ENCODE results near the gene SPTSSA. TPM values are rescaled to one million over a fixed set of nuclear protein-coding genes. Genes with fewer than 3 reads are reported as not detected.

The SPTSSA gene
- total RNA-seq, 1 experiment from 2014 or later, result 30.0 TPM

GRCh38 chr14:34496679-34497513 is 34.9 kb upstream of the SPTSSA start:
- Histone ChIP-seq H3K9me3 (no peaks in the 10 kb centered on the region), H3K36me3 (ENCODE audit: control insufficient read depth, insufficient read depth, low read length) (no peaks in the 10 kb centered on the region), H3K27me3 (replicated peaks; ENCODE audit: control insufficient read depth, insufficient read depth, low read length) (no peaks in the 10 kb centered on the region), H3K4me1 (peaks cover 23% of the 10 kb centered on the region), H3K4me3 (ENCODE audit: low read depth, low read length) (no peak overlapping the region)
- TF ChIP-seq, protein P1, sequence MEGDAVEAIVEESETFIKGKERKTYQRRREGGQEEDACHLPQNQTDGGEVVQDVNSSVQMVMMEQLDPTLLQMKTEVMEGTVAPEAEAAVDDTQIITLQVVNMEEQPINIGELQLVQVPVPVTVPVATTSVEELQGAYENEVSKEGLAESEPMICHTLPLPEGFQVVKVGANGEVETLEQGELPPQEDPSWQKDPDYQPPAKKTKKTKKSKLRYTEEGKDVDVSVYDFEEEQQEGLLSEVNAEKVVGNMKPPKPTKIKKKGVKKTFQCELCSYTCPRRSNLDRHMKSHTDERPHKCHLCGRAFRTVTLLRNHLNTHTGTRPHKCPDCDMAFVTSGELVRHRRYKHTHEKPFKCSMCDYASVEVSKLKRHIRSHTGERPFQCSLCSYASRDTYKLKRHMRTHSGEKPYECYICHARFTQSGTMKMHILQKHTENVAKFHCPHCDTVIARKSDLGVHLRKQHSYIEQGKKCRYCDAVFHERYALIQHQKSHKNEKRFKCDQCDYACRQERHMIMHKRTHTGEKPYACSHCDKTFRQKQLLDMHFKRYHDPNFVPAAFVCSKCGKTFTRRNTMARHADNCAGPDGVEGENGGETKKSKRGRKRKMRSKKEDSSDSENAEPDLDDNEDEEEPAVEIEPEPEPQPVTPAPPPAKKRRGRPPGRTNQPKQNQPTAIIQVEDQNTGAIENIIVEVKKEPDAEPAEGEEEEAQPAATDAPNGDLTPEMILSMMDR (IDR thresholded peaks at IDR 0.05; ENCODE audit: insufficient read depth in 1 of 2, low read depth in 1 of 2, low read length in 1 of 2, severe bottlenecking in 1 of 2, unreplicated experiment in 1 of 2), result peak; percentile 23 to 46
- Mint-ChIP-seq H3K36me3 (ENCODE audit: insufficient read depth, unreplicated experiment) (no peaks in the 10 kb centered on the region), H3K27ac (ENCODE audit: unreplicated experiment) (peak overlapping the region; percentile 91), H3K27me3 (ENCODE audit: insufficient read depth, unreplicated experiment) (no peaks in the 10 kb centered on the region), H3K4me3 (ENCODE audit: unreplicated experiment) (peak overlapping the region; percentile 61), H3K4me1 (ENCODE audit: low read depth, unreplicated experiment) (no peaks in the 10 kb centered on the region), H3K9me3 (ENCODE audit: unreplicated experiment) (no peaks in the 10 kb centered on the region)
- BruUV-seq (replicated peaks), result no TSS peak
- peak; percentile 72 to 81 for DNase-seq
- ChIA-PET CTCF (interaction anchor here (0.5 to 1.0 kb wide), 3 partner anchors 165 to 535 kb away, joined by 3 to 6 read pairs (median 4); no protein-coding TSS in a partner anchor), POLR2A (interaction anchor here (1.4 kb wide), 2 partner anchors 36 to 61 kb away, joined by 4 to 6 read pairs; no protein-coding TSS in a partner anchor)
- intact Hi-C loops (cut with micrococcal nuclease; ENCODE audit: unreplicated experiment), result loop anchor here (2.0 kb wide), 1 partner anchor 36 kb away; no protein-coding TSS in a partner anchor

DNA sequence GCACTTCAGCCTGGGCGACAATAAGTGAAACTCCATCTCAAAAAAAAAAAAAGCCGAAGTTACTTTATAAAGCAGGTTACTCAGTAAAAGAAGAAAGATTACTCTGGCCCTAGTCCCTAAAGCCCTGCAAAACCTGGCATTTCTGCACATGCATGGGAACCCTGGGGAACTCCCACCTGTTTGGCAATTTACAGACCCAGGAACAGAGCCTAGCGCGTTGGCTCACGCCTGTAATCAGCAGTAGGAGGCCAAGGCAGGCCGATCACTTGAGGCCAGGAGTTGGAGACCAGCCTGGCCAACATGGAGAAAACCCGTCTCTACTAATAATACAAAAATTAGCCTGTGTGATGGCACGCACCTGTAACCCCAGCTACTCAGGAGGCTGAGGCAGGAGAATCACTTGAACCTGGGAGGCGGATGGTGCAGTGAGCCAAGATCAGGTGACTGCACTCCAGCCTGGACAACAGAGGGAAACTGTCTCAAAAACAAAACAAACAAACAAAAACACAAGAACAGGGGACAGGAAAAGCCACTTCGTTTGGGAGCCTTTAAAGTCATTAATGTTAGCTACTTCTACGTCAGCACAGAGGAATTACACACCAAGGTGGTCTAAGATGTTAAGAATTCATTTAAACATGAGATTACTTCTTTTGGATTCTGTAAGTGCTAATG is 34.1 kb upstream of the SPTSSA start:
- Histone ChIP-seq H3K4me3 (ENCODE audit: low read depth, low read length) (no peak overlapping the region), H3K27me3 (replicated peaks; ENCODE audit: control insufficient read depth, insufficient read depth, low read length) (no peaks in the 10 kb centered on the region), H3K4me1 (peaks cover 23% of the 10 kb centered on the region), H3K9me3 (no peaks in the 10 kb centered on the region), H3K36me3 (ENCODE audit: control insufficient read depth, insufficient read depth, low read length) (no peaks in the 10 kb centered on the region)
- peak overlapping the region; percentile 61 for H3K4me3 Mint-ChIP-seq (ENCODE audit: unreplicated experiment)
- no peak for DNase-seq
- H3K4me1 Mint-ChIP-seq (ENCODE audit: low read depth, unreplicated experiment), result no peaks in the 10 kb centered on the region
- H3K9me3 Mint-ChIP-seq (ENCODE audit: unreplicated experiment), result no peaks in the 10 kb centered on the region
- TF ChIP-seq, protein P1 (IDR thresholded peaks at IDR 0.05; ENCODE audit: insufficient read depth in 1 of 2, low read depth in 1 of 2, low read length in 1 of 2, severe bottlenecking in 1 of 2, unreplicated experiment in 1 of 2), result no peak
- intact Hi-C loops (cut with micrococcal nuclease; ENCODE audit: unreplicated experiment), result loop anchor here (2.0 kb wide), 1 partner anchor 35 kb away; no protein-coding TSS in a partner anchor
- CTCF ChIA-PET, result interaction anchor here (1.0 kb wide), 1 partner anchor 164 kb away, joined by 3 read pairs; no protein-coding TSS in a partner anchor
- H3K27me3 Mint-ChIP-seq (ENCODE audit: insufficient read depth, unreplicated experiment), result no peaks in the 10 kb centered on the region
- no TSS peak for BruUV-seq (replicated peaks)
- POLR2A ChIA-PET, result interaction anchor here (1.4 kb wide), 2 partner anchors 36 to 60 kb away, joined by 4 to 6 read pairs; no protein-coding TSS in a partner anchor
- H3K27ac Mint-ChIP-seq (ENCODE audit: unreplicated experiment), result no peak overlapping the region
- no peaks in the 10 kb centered on the region for H3K36me3 Mint-ChIP-seq (ENCODE audit: insufficient read depth, unreplicated experiment)

DNA sequence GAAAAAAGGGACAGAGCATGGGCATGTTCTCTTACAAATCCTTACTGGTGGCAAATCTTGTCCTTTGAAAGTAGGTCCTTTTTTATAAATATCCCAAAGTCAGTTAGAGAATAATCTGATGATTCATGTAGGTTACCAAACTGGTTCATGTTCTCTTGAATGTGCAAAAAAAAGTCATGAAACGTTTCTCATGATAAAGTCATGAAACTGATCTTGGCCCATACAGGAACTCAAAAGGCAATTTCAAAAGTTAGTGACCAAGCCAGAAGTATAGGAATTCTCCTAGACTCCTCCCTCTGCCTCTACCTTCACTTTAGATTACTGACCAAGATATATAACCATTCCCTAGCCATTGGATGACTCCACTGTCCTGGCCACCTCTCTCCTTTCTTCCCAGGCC is 27.3 kb upstream of the SPTSSA start:
- H3K27me3 ChIP-seq (replicated peaks; ENCODE audit: control insufficient read depth, insufficient read depth, low read length), result no peaks in the 10 kb centered on the region
- POLR2A ChIA-PET, result no interaction called here
- no peaks in the 10 kb centered on the region for H3K9me3 ChIP-seq
- no peaks in the 10 kb centered on the region for H3K4me1 ChIP-seq
- no peaks in the 10 kb centered on the region for H3K36me3 ChIP-seq (ENCODE audit: control insufficient read depth, insufficient read depth, low read length)
- BruUV-seq (replicated peaks), result no TSS peak
- H3K27ac Mint-ChIP-seq (ENCODE audit: unreplicated experiment), result no peak overlapping the region
- H3K4me1 Mint-ChIP-seq (ENCODE audit: low read depth, unreplicated experiment), result no peaks in the 10 kb centered on the region
- CTCF ChIA-PET, result no interaction called here
- no peak overlapping the region for H3K4me3 ChIP-seq (ENCODE audit: low read depth, low read length)
- H3K36me3 Mint-ChIP-seq (ENCODE audit: insufficient read depth, unreplicated experiment), result no peaks in the 10 kb centered on the region
- intact Hi-C loops (cut with micrococcal nuclease; ENCODE audit: unreplicated experiment), result no loop called here
- TF ChIP-seq, protein P1 (IDR thresholded peaks at IDR 0.05; ENCODE audit: insufficient read depth in 1 of 2, low read depth in 1 of 2, low read length in 1 of 2, severe bottlenecking in 1 of 2, unreplicated experiment in 1 of 2), result no peak
- no peak overlapping the region for H3K4me3 Mint-ChIP-seq (ENCODE audit: unreplicated experiment)
- H3K27me3 Mint-ChIP-seq (ENCODE audit: insufficient read depth, unreplicated experiment), result no peaks in the 10 kb centered on the region
- DNase-seq, result no peak
- no peaks in the 10 kb centered on the region for H3K9me3 Mint-ChIP-seq (ENCODE audit: unreplicated experiment)

Measured in Caco-2 (cell line).